Cardiac fibroblast (primary cell): Measurements from ENCODE around the gene SUGCT.

Experiments used
- DNase-seq, 2 donors: peaks; one replicate each; pipeline versions ENCODE4 v3.0.0 to v3.0.0-alpha.2; 2010; ENCODE audit warnings: low read depth in 2 of 2
- H3K4me3 ChIP-seq, 2 donors: replicated peaks in 1 of 2; 1 replicate in 1 of 2; 2 replicates in 1 of 2; pipeline ENCODE4 v1.5.1; 2011; ENCODE audit warnings: low read depth in 2 of 2, low read length in 2 of 2, mild to moderate bottlenecking in 2 of 2, moderate library complexity in 1 of 2
- CTCF ChIP-seq: IDR thresholded peaks from one replicate; pipeline ENCODE4 v1.5.1; 2011; ENCODE audit warnings: low read depth, mild to moderate bottlenecking, low read length, inconsistent platforms

The SUGCT gene

DNA sequence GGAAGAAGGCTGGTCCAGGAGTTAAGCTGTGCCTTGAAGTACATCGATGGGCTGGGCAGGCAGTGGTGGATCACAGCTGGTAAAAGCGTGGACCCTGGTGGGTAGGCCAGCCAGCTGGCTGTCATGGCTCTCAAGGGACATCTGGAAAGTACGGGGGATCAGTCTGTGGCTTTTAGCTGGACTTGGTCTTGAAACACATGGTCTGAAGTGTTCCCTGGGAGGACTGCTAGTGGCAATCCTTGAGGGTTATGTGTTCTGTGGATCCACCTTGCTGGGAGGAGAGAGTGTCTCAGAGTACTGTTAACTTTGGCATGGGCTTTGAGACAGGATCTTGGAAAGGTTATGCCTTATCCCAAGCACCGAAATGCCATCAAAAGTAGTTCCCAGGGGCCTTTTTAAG, 754.3 kb downstream of the SUGCT start:
- no peak for DNase-seq

DNA sequence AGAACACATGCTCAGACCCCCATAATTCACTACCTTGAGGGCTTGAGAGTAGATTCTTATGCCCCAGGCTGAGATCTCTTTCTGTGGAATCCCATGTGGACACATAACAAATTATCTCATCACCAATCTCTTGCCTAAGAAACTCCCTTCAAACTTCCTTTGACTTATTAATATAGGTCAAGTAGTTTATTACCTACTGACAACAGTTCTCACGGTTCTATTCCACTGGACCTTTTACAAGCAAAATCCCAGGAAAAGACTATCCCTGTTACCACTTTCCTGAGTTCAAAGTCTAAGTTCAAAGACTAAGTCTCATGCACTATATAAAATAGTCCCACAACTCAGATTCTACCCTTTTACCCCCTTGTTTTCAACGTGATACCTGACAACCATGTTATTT, 754.7 kb downstream of the SUGCT start:
- no peak for TF ChIP-seq CTCF
- no peak for DNase-seq

More for the DNA sequence above, 754.3 kb downstream of the SUGCT start:
- H3K4me3 ChIP-seq = no peak overlapping the region
- no peak for TF ChIP-seq CTCF

DNA sequence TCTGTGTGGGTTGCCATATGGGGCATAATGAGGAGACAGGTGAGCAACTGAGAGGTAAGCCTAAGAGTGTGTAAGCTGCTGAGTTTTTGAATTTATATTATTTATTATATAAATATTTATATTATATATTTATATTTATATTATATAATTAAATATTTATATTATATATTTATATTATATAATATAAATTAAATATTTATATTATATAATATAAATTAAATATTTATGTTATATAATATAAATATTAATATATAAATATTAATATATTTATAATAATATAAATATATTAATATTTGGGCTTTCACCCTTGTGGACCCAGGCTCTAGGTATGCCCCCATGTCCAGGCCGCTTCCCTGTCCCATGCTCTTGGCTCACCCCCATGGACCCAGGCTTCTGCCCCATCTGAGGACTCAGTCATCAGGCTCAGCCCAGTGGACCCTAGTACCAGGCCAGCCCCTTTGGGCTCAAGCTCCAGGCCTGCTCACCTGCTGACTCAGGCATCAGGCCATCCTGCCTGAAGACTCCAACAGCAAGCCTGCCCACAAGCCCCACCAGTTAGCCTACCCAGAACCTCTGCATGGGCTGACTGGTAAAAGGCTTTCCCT, 755.4 kb downstream of the SUGCT start:
- H3K4me3 ChIP-seq = no peak overlapping the region
- no peak for DNase-seq
- TF ChIP-seq CTCF = no peak

More for the DNA sequence above, 754.7 kb downstream of the SUGCT start:
- no peak overlapping the region for H3K4me3 ChIP-seq

DNA sequence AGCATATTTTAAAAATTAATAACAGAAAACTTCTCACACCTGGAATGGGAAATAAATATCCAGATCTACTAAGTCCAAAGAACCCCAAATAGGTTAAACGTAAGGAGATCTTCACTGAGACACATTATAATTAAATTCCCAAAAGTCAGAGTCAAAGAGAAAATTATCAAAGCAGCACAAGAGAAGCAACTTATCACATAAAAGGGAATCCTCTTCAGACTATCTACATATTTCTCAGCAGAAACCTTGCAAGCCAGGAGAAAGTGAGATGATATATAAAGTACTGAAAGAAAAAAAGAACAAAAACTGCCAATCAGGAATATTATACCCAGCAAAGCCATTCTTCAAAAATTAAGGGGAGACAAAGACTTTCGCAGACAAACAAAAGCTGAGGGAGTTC, 756.4 kb downstream of the SUGCT start:
- no peak for TF ChIP-seq CTCF
- H3K4me3 ChIP-seq = no peak overlapping the region
- no peak for DNase-seq

GRCh38 chr7:40899151-40899550, 764.3 kb downstream of the SUGCT start:
- no peak overlapping the region for H3K4me3 ChIP-seq
- DNase-seq = no peak
- no peak for TF ChIP-seq CTCF

DNA sequence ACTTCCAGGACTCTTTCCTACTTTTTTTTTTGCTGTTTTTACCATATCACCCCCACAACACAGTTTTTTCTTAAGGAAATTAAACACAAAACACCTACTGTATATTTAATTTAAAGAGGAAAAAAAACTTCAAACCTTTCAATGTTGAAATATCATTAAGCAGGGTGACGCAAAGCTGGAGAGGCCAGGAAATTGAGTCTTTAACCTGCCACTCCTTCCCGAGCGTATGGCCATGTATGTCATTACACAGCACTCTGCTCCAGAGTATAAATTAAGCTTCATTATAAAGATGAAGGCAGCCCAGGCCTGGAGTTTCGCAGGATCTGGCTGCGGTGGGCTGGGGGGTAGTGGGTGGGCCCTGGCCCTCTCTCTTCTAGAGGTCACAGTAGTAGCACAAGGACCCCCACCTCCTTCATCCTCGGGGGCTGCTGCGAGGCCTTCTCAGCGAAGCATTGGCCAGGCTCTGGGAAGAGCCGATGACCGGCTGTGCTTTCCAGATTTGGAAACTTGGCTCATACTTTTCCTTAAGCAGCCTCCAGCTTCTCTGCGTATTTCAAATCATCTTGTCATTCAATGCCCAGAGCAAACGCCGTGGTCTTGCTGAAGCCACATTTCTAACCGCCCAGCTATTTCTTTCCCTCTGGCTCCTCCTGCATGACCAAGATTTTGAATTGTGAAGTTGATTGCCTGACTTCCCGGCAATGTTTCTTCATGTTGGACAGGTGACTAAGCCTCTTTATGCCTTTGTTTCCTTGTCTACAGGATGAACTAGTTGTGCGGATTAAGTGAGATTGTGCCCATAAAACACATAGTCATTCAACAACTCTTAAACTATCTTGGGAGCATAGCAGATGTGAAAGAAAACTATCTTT, 765.1 kb downstream of the SUGCT start:
- H3K4me3 ChIP-seq = no peak overlapping the region
- peak in 1 of 2 donors; percentile 19 for DNase-seq
- TF ChIP-seq CTCF = no peak
